SU-DHL-6 (cell line): Measurements from ENCODE around the gene UTP18.

Source experiments
- H2AFZ ChIP-seq: fragments of 200-600 bp; sonication (generic); 2 replicates; pipeline ENCODE4 v1.6.1; 2014; ENCODE audit warnings: low read depth, mild to moderate bottlenecking, moderate library complexity, mixed read lengths, antibody characterized with exemption, low read length; ENCODE audit not compliant: severe bottlenecking
- H3F3A ChIP-seq: fragments of 200-600 bp; shearing (Covaris generic); 2 replicates; pipeline ENCODE4 v1.6.0; 2016; ENCODE audit warnings: antibody characterized with exemption, mild to moderate bottlenecking; ENCODE audit not compliant: insufficient read depth
- H3K27ac ChIP-seq: fragments of 200-600 bp; sonication (generic); 2 replicates; pipeline ENCODE4 v1.5.1; 2016; ENCODE audit warnings: low read depth, mild to moderate bottlenecking, low read length, moderate library complexity, mixed read lengths
- H3K27me3 ChIP-seq: fragments of 200-600 bp; sonication (generic), shearing (Covaris generic); 2 replicates; pipeline ENCODE4 v1.6.0; 2014; ENCODE audit warnings: mild to moderate bottlenecking, low read length
- H3K36me3 ChIP-seq: fragments of 200-600 bp; sonication (generic); 2 replicates; pipeline ENCODE4 v1.6.1; 2014; ENCODE audit warnings: mild to moderate bottlenecking, low read length, mixed read lengths
- H3K4me2 ChIP-seq: fragments of 300-600, 200-600 bp; shearing (Covaris generic), sonication (generic); 2 replicates; pipeline ENCODE4 v1.6.0; 2014; ENCODE audit warnings: low read length, low read depth, mild to moderate bottlenecking; ENCODE audit not compliant: poor library complexity, severe bottlenecking
- H3K4me3 ChIP-seq: fragments of 200-600 bp; sonication (generic); 2 replicates; pipeline ENCODE4 v1.5.1; 2014; ENCODE audit warnings: antibody characterized with exemption, low read length, mild to moderate bottlenecking, mixed read lengths; ENCODE audit not compliant: insufficient read depth, poor library complexity, severe bottlenecking
- H3K79me2 ChIP-seq: fragments of 200-600 bp; sonication (generic); 2 replicates; pipeline ENCODE4 v1.6.1; 2014; ENCODE audit warnings: mild to moderate bottlenecking, low read length, moderate library complexity; ENCODE audit not compliant: insufficient read depth
- H3K9ac ChIP-seq: fragments of 200-600 bp; sonication (generic); 2 replicates; pipeline ENCODE4 v1.7.0; 2014; ENCODE audit warnings: mild to moderate bottlenecking, low read length
- H3K9me2 ChIP-seq: fragments of 200-600 bp; sonication (generic); replicated peaks from 2 replicates; pipeline ENCODE4 v1.6.1; 2014; ENCODE audit warnings: low read length; ENCODE audit not compliant: insufficient read depth
- H3K9me3 ChIP-seq: fragments of 200-600 bp; sonication (generic); 2 replicates; pipeline ENCODE4 v1.6.1; 2014; ENCODE audit warnings: low read length, mixed read lengths; ENCODE audit not compliant: insufficient read depth
- H4K20me1 ChIP-seq: fragments of 200-600 bp; sonication (generic); 2 replicates; pipeline ENCODE4 v1.6.1; 2014; ENCODE audit warnings: low read depth, mild to moderate bottlenecking, antibody characterized with exemption, low read length, moderate library complexity, mixed read lengths
- CTCF ChIP-seq: fragments of 200-600 bp; sonication (generic); IDR thresholded peaks from one replicate; pipeline ENCODE4 v1.5.1; 2017; ENCODE audit warnings: antibody characterized with exemption, mild to moderate bottlenecking, low read length, moderate library complexity; ENCODE audit not compliant: insufficient read depth, poor library complexity, severe bottlenecking
- EZH2phosphoT487 ChIP-seq: fragments of 200-600 bp; sonication (generic), shearing (Covaris generic); conservative IDR thresholded peaks from 2 replicates; pipeline ENCODE4 v1.6.1; 2018; ENCODE audit warnings: mild to moderate bottlenecking, antibody characterized with exemption, low read length, moderate library complexity, mixed read lengths

UTP18 gene

GRCh38 chr17:51244041-51244440, 16.3 kb upstream of the UTP18 start:
- no peak overlapping the region for H3K4me2 ChIP-seq
- H3K4me3 ChIP-seq, result no peak overlapping the region
- H4K20me1 ChIP-seq, result no peaks in the 10 kb centered on the region
- H3K9ac ChIP-seq, result no peak overlapping the region
- H3K27ac ChIP-seq, result no peak overlapping the region
- TF ChIP-seq EZH2phosphoT487 (no peak), CTCF (no peak)
- H3K9me2 ChIP-seq, result no peaks in the 10 kb centered on the region
- no peaks in the 10 kb centered on the region for H3K9me3 ChIP-seq
- no peak overlapping the region for H2AFZ ChIP-seq
- H3K36me3 ChIP-seq, result no peaks in the 10 kb centered on the region; the same call in 1 of the 2 replicates
- H3F3A ChIP-seq, result peaks cover 11% of the 10 kb centered on the region
- H3K27me3 ChIP-seq, result no peaks in the 10 kb centered on the region
- H3K79me2 ChIP-seq, result 0 out of 2 replicates have a peak, but pooled peaks cover 3% of the 10 kb centered on the region

- no peaks in the 10 kb centered on the region; the same call in 1 of the 2 replicates for H3F3A ChIP-seq
- no peak overlapping the region for H2AFZ ChIP-seq
- H3K36me3 ChIP-seq, result no peaks in the 10 kb centered on the region; the same call in 1 of the 2 replicates
- H3K9ac ChIP-seq, result no peak overlapping the region
- no peaks in the 10 kb centered on the region for H4K20me1 ChIP-seq
- no peaks in the 10 kb centered on the region for H3K9me3 ChIP-seq
- H3K9me2 ChIP-seq, result no peaks in the 10 kb centered on the region
- no peak overlapping the region for H3K4me2 ChIP-seq
- H3K4me3 ChIP-seq, result no peak overlapping the region
- H3K27me3 ChIP-seq, result no peaks in the 10 kb centered on the region
- TF ChIP-seq EZH2phosphoT487 (no peak), CTCF (no peak)
- peaks cover 11% of the 10 kb centered on the region for H3K79me2 ChIP-seq
- H3K27ac ChIP-seq, result no peak overlapping the region
Observed at GRCh38 chr17:51245535-51245934, 14.8 kb upstream of the UTP18 start.

GRCh38 chr17:51250314-51250840, 10.0 kb upstream of the UTP18 start:
- Histone ChIP-seq H4K20me1 (no peaks in the 10 kb centered on the region), H3K27me3 (no peaks in the 10 kb centered on the region), H3F3A (no peaks in the 10 kb centered on the region), H3K4me2 (no peak overlapping the region), H3K27ac (no peak overlapping the region), H3K36me3 (peaks cover 11% of the 10 kb centered on the region; the same call in 1 of the 2 replicates), H3K79me2 (peaks cover 49% of the 10 kb centered on the region), H3K9ac (no peak overlapping the region), H3K9me2 (no peaks in the 10 kb centered on the region), H3K4me3 (no peak overlapping the region), H3K9me3 (no peaks in the 10 kb centered on the region), H2AFZ (no peak overlapping the region)
- TF ChIP-seq EZH2phosphoT487 (no peak), CTCF (no peak)
